ENCODE results near the gene UBE2D4. TPM values are rescaled to one million over a fixed set of nuclear protein-coding genes. Genes with fewer than 3 reads are reported as not detected.
A peak's percentile ranks its signal among the peaks of the same experiment; 100 is the strongest.

UBE2D4 gene
- total and polyA plus RNA-seq, 11 donors: 29.4 to 69.8 (median 42.7) TPM

DNA sequence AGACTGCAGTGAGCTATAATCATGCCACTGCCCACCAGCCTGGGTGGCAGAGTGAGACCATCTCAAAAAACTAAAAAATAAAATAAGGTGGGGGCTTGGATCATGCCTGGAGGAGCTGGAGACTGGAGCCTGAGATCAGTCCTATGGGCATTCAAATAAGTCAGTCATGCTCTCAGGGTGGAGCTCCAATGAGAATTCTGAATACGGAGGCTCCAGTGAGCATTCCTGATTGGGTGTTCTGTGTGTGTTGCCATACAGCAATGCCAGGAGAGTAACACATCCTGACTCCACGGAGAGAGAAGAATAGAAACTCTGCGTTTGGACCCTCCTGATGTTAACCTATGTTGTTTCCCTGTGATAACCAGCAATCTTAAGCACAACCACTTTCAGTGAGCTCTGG is 16.0 kb downstream of the UBE2D4 start:
- no peak overlapping the region for H3K27ac ChIP-seq
- intact Hi-C loops (cut with DNase I): no loop called here
- H3K4me1 ChIP-seq: peaks cover 0 to 5% (median 0%) of the 10 kb centered on the region in 12 donors
- H3K36me3 ChIP-seq: peaks cover 0 to 35% (median 21%) of the 10 kb centered on the region in 9 donors
- no peak for DNase-seq
- WGBS, 4 donors: 71 to 84% (median 76%) methylated on average over 3 of the region's 3 CpGs
- H3K27me3 ChIP-seq: no peaks in the 10 kb centered on the region
- TF ChIP-seq CTCF (IDR thresholded peaks at IDR 0.05) (no peak), POLR2A (IDR thresholded peaks at IDR 0.05) (no peak)
- H3K9me3 ChIP-seq: no peaks in the 10 kb centered on the region
- H3K4me3 ChIP-seq: no peak overlapping the region
- no peak for ATAC-seq

- Histone ChIP-seq H3K4me1 (no peaks in the 10 kb centered on the region), H3K36me3 (peaks cover 0 to 41% (median 25%) of the 10 kb centered on the region in 9 donors), H3K27me3 (no peaks in the 10 kb centered on the region), H3K9me3 (no peaks in the 10 kb centered on the region), H3K27ac (no peak overlapping the region), H3K4me3 (no peak overlapping the region)
- intact Hi-C loops (cut with DNase I): no loop called here
- DNase-seq (no peak), ATAC-seq (peak in 1 of 4 donors; percentile 25)
- TF ChIP-seq CTCF (IDR thresholded peaks at IDR 0.05) (peak in 1 of 12 donors; percentile 9), POLR2A (IDR thresholded peaks at IDR 0.05) (no peak)
- WGBS, 4 donors: 68 to 83% (median 81%) methylated on average over 3 of the region's 3 CpGs
Observed at GRCh38 chr7:43942997-43943396, 16.8 kb downstream of the UBE2D4 start.

- no peak for DNase-seq
- WGBS, 4 donors: 81 to 87% (median 86%) methylated on average over 12 to 13 of the region's 13 CpGs
- H3K27me3 ChIP-seq: no peaks in the 10 kb centered on the region
- TF ChIP-seq CTCF (IDR thresholded peaks at IDR 0.05) (no peak), POLR2A (IDR thresholded peaks at IDR 0.05) (no peak)
- H3K4me1 ChIP-seq: no peaks in the 10 kb centered on the region
- no peak overlapping the region for H3K27ac ChIP-seq
- no peaks in the 10 kb centered on the region for H3K9me3 ChIP-seq
- intact Hi-C loops (cut with DNase I): no loop called here
- ATAC-seq: peak in 2 of 4 donors; percentile 16 to 27
- peaks cover 0 to 47% (median 29%) of the 10 kb centered on the region in 9 donors for H3K36me3 ChIP-seq
- no peak overlapping the region for H3K4me3 ChIP-seq
Observed at GRCh38 chr7:43943417-43944187, 17.4 kb downstream of the UBE2D4 start.

DNA sequence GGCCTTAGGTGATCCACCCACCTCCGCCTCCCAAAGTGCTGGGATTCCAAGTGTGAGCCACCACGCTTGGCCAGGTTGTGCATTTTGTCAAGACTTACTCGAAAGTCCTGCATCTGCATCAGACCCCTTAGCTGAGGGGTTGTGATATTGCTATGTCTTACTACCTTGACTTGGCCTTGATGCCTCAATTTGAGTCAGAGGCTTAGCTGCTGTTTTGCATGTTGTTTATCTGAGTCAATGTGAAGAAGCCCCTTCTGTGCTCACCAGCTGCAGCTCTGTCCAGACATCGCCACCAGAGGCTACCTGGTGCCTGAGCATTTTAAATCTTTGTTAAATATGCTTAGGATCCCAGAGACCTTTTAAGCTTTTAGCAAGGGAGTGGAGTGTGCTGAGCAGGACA is 18.1 kb downstream of the UBE2D4 start:
- no peaks in the 10 kb centered on the region for H3K9me3 ChIP-seq
- ATAC-seq (no peak), DNase-seq (no peak)
- WGBS, 4 donors: 94 to 100% (median 97%) methylated on average over 4 of the region's 4 CpGs
- H3K4me1 ChIP-seq: no peaks in the 10 kb centered on the region
- peaks cover 0 to 54% (median 32%) of the 10 kb centered on the region in 9 donors for H3K36me3 ChIP-seq
- TF ChIP-seq POLR2A (IDR thresholded peaks at IDR 0.05) (no peak), CTCF (IDR thresholded peaks at IDR 0.05) (no peak)
- no peak overlapping the region for H3K4me3 ChIP-seq
- H3K27ac ChIP-seq: no peak overlapping the region
- intact Hi-C loops (cut with DNase I): no loop called here
- no peaks in the 10 kb centered on the region for H3K27me3 ChIP-seq

Measured in heart left ventricle (tissue), 16 donors.